K562 (cell line): Measurements from ENCODE around the gene ARHGAP23. TPM values are rescaled to one million over a fixed set of nuclear protein-coding genes. Genes with fewer than 3 reads are reported as not detected.

Experiments used
- ATAC-seq: fragments of 200-7000 bp; cut with Tn5 transposase; 3 replicates; pipeline ENCODE4 v1.9.1; 2020; ENCODE audit warnings: moderate library complexity
- BruUV-seq: library from RNA; stranded (reverse); fragments of 400-500 nt; replicated peaks from 2 replicates; lab custom pipeline; 2021; lab: Mats Ljungman, UMichigan
- CTCF ChIA-PET: fragments of 300-600 bp; formaldehyde crosslinking; extraction: SDS; loops from one replicate; lab custom pipeline; 2021; ENCODE audit warnings: low intra/inter-chr PET ratio; lab: Yijun Ruan, JAX
- POLR2A ChIA-PET: fragments of 300-600, 350-650 bp; sonication (Branson Sonifier 250); formaldehyde crosslinking; extraction: SDS; loops from one replicate; lab custom pipeline; 2021; ENCODE audit warnings: antibody characterized with exemption, inconsistent platforms; lab: Yijun Ruan, JAX
- DNase-seq, 4 experiments: peaks; one replicate each; pipeline versions ENCODE4 v3.0.0 to v3.0.0-alpha.2; 2011 to 2018; ENCODE audit warnings: low spot score in 3 of 4, mixed read lengths in 3 of 4; ENCODE audit errors: extremely low read depth in 1 of 4
- FAIRE-seq: peaks from 2 replicates; lab custom pipeline; 2011; peaks lifted over from hg19 to GRCh38; lab: Jason Lieb, UNC
- H2AFZ ChIP-seq: 2 replicates; pipeline ENCODE4 v1.6.0; 2011; ENCODE audit warnings: low read depth, low read length, control low read depth, inconsistent platforms
- H3K27ac ChIP-seq: fragments of 200-600 bp; 3 replicates; pipeline ENCODE4 v1.8.0; 2011; ENCODE audit warnings: low read depth, mild to moderate bottlenecking, control low read depth, inconsistent platforms, low read length, moderate library complexity, mixed read lengths; ENCODE audit errors: extremely low read depth
- H3K27me3 ChIP-seq, 2 experiments: fragments of 300-600 bp in 1 of 2; 2 replicates in 1 of 2; 3 replicates in 1 of 2; pipeline versions ENCODE4 v1.6.0 to v1.8.0; 2011; ENCODE audit warnings: inconsistent platforms in 2 of 2, low read length in 2 of 2, mild to moderate bottlenecking in 1 of 2, mixed read lengths in 1 of 2, moderate library complexity in 1 of 2; ENCODE audit not compliant: control insufficient read depth in 2 of 2, insufficient read depth in 2 of 2
- H3K36me3 ChIP-seq: fragments of 300-600 bp; 3 replicates; pipeline ENCODE4 v1.8.0; 2011; ENCODE audit warnings: mild to moderate bottlenecking, low read length, inconsistent platforms; ENCODE audit not compliant: control insufficient read depth, insufficient read depth
- H3K4me1 ChIP-seq, 2 experiments: fragments of 200-600 bp in 1 of 2; replicated peaks in 1 of 2; 2 replicates in 1 of 2; 3 replicates in 1 of 2; pipeline versions ENCODE4 v1.5.1 to v1.8.0; 2011; ENCODE audit warnings: inconsistent platforms in 2 of 2, low read length in 2 of 2, mild to moderate bottlenecking in 1 of 2, mixed read lengths in 1 of 2, moderate library complexity in 1 of 2; ENCODE audit not compliant: control insufficient read depth in 2 of 2, insufficient read depth in 2 of 2
- H3K4me2 ChIP-seq: 2 replicates; pipeline ENCODE4 v1.6.1; 2011; ENCODE audit warnings: low read length, control low read depth, inconsistent platforms, mixed read lengths; ENCODE audit not compliant: insufficient read depth
- H3K4me3 ChIP-seq: fragments of 200-600 bp; sonication (generic), shearing (Covaris generic); 2 replicates; pipeline ENCODE4 v1.5.1; 2016; ENCODE audit warnings: control low read depth, inconsistent platforms
- H3K79me2 ChIP-seq: fragments of 200-600 bp; 3 replicates; pipeline ENCODE4 v1.8.0; 2011; ENCODE audit warnings: low read length, inconsistent platforms; ENCODE audit not compliant: control insufficient read depth, insufficient read depth
- H3K9ac ChIP-seq, 2 experiments: 2 replicates each; pipeline versions ENCODE4 v1.6.0 to v1.6.1; 2011; ENCODE audit warnings: low read depth in 2 of 2, low read length in 2 of 2, control low read depth in 1 of 2, inconsistent platforms in 1 of 2, mild to moderate bottlenecking in 1 of 2, mixed read lengths in 1 of 2; ENCODE audit not compliant: insufficient read depth in 1 of 2
- H3K9me1 ChIP-seq: one replicate; pipeline ENCODE4 v1.6.0; 2011; ENCODE audit warnings: inconsistent platforms, mild to moderate bottlenecking, low read length, moderate library complexity; ENCODE audit not compliant: control insufficient read depth, insufficient read depth
- H3K9me3 ChIP-seq: replicated peaks from 2 replicates; pipeline ENCODE4 v1.5.1; 2011; ENCODE audit warnings: low read depth, low read length, inconsistent platforms; ENCODE audit not compliant: control insufficient read depth, insufficient read depth
- H4K20me1 ChIP-seq: replicated peaks from 2 replicates; pipeline ENCODE4 v1.6.1; 2011; ENCODE audit warnings: low read length, inconsistent platforms, mixed read lengths; ENCODE audit not compliant: control insufficient read depth, insufficient read depth
- CEBPG ChIP-seq, 3 experiments: fragments of 200-800 bp in 1 of 3; sonication (Bioruptor generic) in 1 of 3; sonication (generic) in 1 of 3; formaldehyde crosslinking in 1 of 3; IDR thresholded peaks in 2 of 3; conservative IDR thresholded peaks in 1 of 3; 2 replicates each; pipeline versions ENCODE4 v1.6.1 to v1.8.0; 2016 to 2022; ENCODE audit warnings: missing compliant biosample characterization in 2 of 3, missing genetic modification characterization in 2 of 3, mild to moderate bottlenecking in 1 of 3, missing genetic modification reagents in 1 of 3
- HDAC6 ChIP-seq: IDR thresholded peaks from 2 replicates; pipeline ENCODE4 v1.6.1; 2012; ENCODE audit warnings: low read depth, mild to moderate bottlenecking, control low read depth, inconsistent platforms, low read length, moderate library complexity
- ILK ChIP-seq: fragments of 450-650 bp; IDR thresholded peaks from 2 replicates; pipeline ENCODE4 v1.6.1; 2016; ENCODE audit warnings: missing genetic modification characterization, low read depth, mild to moderate bottlenecking, missing compliant biosample characterization, moderate library complexity, borderline replicate concordance
- NRF1 ChIP-seq, 2 experiments: fragments of 450-650 bp; IDR thresholded peaks in 1 of 2; conservative IDR thresholded peaks in 1 of 2; 2 replicates each; pipeline ENCODE4 v1.6.1; 2014; ENCODE audit warnings: mild to moderate bottlenecking in 2 of 2
- ZNF518B ChIP-seq: fragments of 250-450 bp; sonication (Bioruptor Pico); IDR thresholded peaks from 2 replicates; pipeline ENCODE4 v1.5.0; 2021; ENCODE audit warnings: mild to moderate bottlenecking, moderate library complexity
- ZNF79 ChIP-seq: fragments of 250-450 bp; sonication (Bioruptor Pico); IDR thresholded peaks from 2 replicates; pipeline ENCODE4 v1.4.0; 2020; ENCODE audit warnings: low read depth, mild to moderate bottlenecking, moderate library complexity
- WGBS: fragments of 100-300 bp; shearing (Covaris generic); methylation state at CpG from one replicate; pipeline ENCODE4 v1.1.6; 2016; ENCODE audit warnings: low coverage, mixed read lengths; ENCODE audit not compliant: insufficient coverage; ENCODE audit errors: missing lambda C conversion rate; 5-methylcytosine and 5-hydroxymethylcytosine counted together
- in situ Hi-C: fragments of 300-500 bp; cut with MboI; formaldehyde crosslinking; loops from 4 replicates; pipeline ENCODE4 v1.15.0; 2018; ENCODE audit warnings: inconsistent platforms, mixed read lengths
- intact Hi-C: fragments of 100-400 bp; cut with micrococcal nuclease; formaldehyde crosslinking; loops from 2 replicates; pipeline ENCODE4 v1.14.2; 2022
- polyA plus RNA-seq, 8 experiments: library from polyadenylated mRNA; depleted of rRNA in 4 of 8; stranded (reverse) in 5 of 8; unstranded in 3 of 8; fragments of >200 nt; fragmentation: Nextera tagmentation in 2 of 8; fragmentation: Illumina TruSeq in 1 of 8; extraction: Ambion mirVana in 2 of 8; extraction: Trizol in 1 of 8; gene quantifications; 2 replicates each; pipeline versions ENCODE4 v1.2.1 to v1.2.3, GENCODE V29; 2011 to 2014; ENCODE audit warnings: inconsistent platforms in 1 of 8, missing spikeins in 1 of 8
- total RNA-seq, 7 experiments: library from RNA; depleted of rRNA in 6 of 7; stranded (reverse); fragments of >200 nt in 6 of 7; fragmentation: Illumina TruSeq in 2 of 7; extraction: Trizol in 2 of 7; gene quantifications; 2 replicates each; pipeline versions ENCODE4 v1.2.1 to v1.2.3, GENCODE V29; 2011 to 2021; ENCODE audit warnings: low replicate concordance in 1 of 7

ARHGAP23 gene
- total and polyA plus RNA-seq, 9 of the 15 experiments (the other 6 are each of a cell fraction or from before 2014, with no cell fraction given): 0.01 to 2.7 (median 0.70) TPM

GRCh38 chr17:38541281-38541680 lies 113.0 kb downstream of the ARHGAP23 start:
- H3K9me3 ChIP-seq: no peaks in the 10 kb centered on the region
- BruUV-seq: no TSS peak
- H3K4me3 ChIP-seq: no peak overlapping the region
- intact Hi-C loops: no loop called here
- no peak overlapping the region for H3K4me2 ChIP-seq
- no peak overlapping the region; a peak in 2 of 4 replicates for H3K9ac ChIP-seq
- H3K4me1 ChIP-seq: peaks cover 0 to 11% of the 10 kb centered on the region in 2 experiments; a peak in 2 of 5 replicates
- in situ Hi-C loops: no loop called here
- no peak for DNase-seq
- peaks cover 4% of the 10 kb centered on the region; the same call in 1 of the 2 replicates for H4K20me1 ChIP-seq
- H3K27me3 ChIP-seq: peaks cover 9 to 64% of the 10 kb centered on the region in 2 experiments
- TF ChIP-seq HDAC6 (no peak), ZNF79 (no peak)
- H2AFZ ChIP-seq: no peak overlapping the region
- H3K36me3 ChIP-seq: no peaks in the 10 kb centered on the region
- H3K9me1 ChIP-seq: peaks cover 3% of the 10 kb centered on the region
- ChIA-PET CTCF (interaction anchor here (0.6 kb wide), 1 partner anchor 682 kb away, joined by 3 read pairs; no protein-coding TSS in a partner anchor), POLR2A (interaction anchor here (0.6 to 1.3 kb wide), 2 partner anchors 17 kb away, joined by 3 to 4 read pairs; no protein-coding TSS in a partner anchor)
- no peak for ATAC-seq
- H3K27ac ChIP-seq: no peak overlapping the region
- H3K79me2 ChIP-seq: no peaks in the 10 kb centered on the region
- WGBS: 0% methylated on average over 11 of the region's 11 CpGs
- no peak for FAIRE-seq

DNA sequence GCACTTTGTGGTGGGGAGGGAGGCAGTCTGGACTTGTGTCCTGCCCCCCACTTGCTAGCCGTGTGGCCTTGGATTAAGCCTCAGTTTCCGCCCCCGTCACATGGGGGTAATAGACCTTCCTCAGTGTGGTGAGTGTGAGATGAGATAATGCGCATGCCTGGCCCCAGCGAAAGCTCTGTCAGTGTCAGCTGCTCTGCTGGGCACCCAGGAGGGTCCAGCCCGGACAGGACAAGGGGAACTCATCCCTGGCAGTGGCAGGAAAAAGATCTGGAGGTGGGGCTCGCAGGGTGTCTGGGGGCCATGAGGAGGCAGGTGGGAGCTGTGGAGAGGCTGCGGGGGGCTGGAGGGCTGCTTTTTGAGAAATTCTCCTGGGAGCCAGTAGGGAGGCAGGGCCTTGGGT lies 114.0 kb downstream of the ARHGAP23 start:
- ChIA-PET CTCF (no interaction called here), POLR2A (interaction anchor here (0.6 to 1.3 kb wide), 2 partner anchors 16 to 20 kb away, joined by 4 read pairs; no protein-coding TSS in a partner anchor)
- 7% methylated on average over 8 of the region's 8 CpGs for WGBS
- H3K4me3 ChIP-seq: no peak overlapping the region
- intact Hi-C loops: no loop called here
- H3K4me2 ChIP-seq: no peak overlapping the region
- in situ Hi-C loops: no loop called here
- ATAC-seq: no peak
- no peak for DNase-seq
- no peaks in the 10 kb centered on the region for H3K36me3 ChIP-seq
- no peak overlapping the region for H3K27ac ChIP-seq
- 0 out of 2 replicates have a peak, but pooled peaks cover 4% of the 10 kb centered on the region for H4K20me1 ChIP-seq
- no peak for FAIRE-seq
- H3K79me2 ChIP-seq: no peaks in the 10 kb centered on the region
- peaks cover 0 to 11% of the 10 kb centered on the region in 2 experiments; a peak in 2 of 5 replicates for H3K4me1 ChIP-seq
- no peak overlapping the region for H3K9ac ChIP-seq
- BruUV-seq: no TSS peak
- H3K9me3 ChIP-seq: no peaks in the 10 kb centered on the region
- no peak overlapping the region for H2AFZ ChIP-seq
- TF ChIP-seq NRF1 (conservative IDR thresholded peaks at IDR 0.05 in 1 of 2, IDR thresholded peaks at IDR 0.05 in 1 of 2) (peak; percentile 65 to 72), ILK (no peak), ZNF518B (CRISPR knock-in tag) (no peak), CEBPG (CRISPR knock-in tag; IDR thresholded peaks at IDR 0.05) (no peak), CEBPG (tag; conservative IDR thresholded peaks at IDR 0.05 in 1 of 2, IDR thresholded peaks at IDR 0.05 in 1 of 2) (no peak)
- H3K9me1 ChIP-seq: peaks cover 3% of the 10 kb centered on the region
- H3K27me3 ChIP-seq: peaks cover 9 to 66% of the 10 kb centered on the region in 2 experiments
